Body of pancreas (tissue), 4 donors: Measurements from ENCODE around the gene EFCAB6. TPM values are rescaled to one million over a fixed set of nuclear protein-coding genes. Genes with fewer than 3 reads are reported as not detected.

ENCODE experiments used
- ATAC-seq: fragments of 150-250 bp; one replicate; pipeline ENCODE4 v1.9.1; 2016
- DNase-seq, 4 donors: peaks; one replicate each; pipeline ENCODE4 v3.0.0-alpha.2; 2019
- H3K27ac ChIP-seq, 4 donors: fragments of 200-600 bp; sonication (generic); 1 replicate in 3 of 4; 2 replicates in 1 of 4; pipeline versions ENCODE4 v1.5.1 to v1.6.1; 2016 to 2019; ENCODE audit warnings: mild to moderate bottlenecking in 1 of 4, mixed read lengths in 1 of 4, moderate library complexity in 1 of 4
- H3K27me3 ChIP-seq, 2 donors: fragments of 200-600 bp; sonication (generic); one replicate each; pipeline ENCODE4 v1.6.0; 2016; ENCODE audit warnings: mild to moderate bottlenecking in 1 of 2
- H3K36me3 ChIP-seq, 2 donors: fragments of 200-600 bp; sonication (generic); replicated peaks in 1 of 2; 2 replicates each; pipeline ENCODE4 v1.5.1; 2016; ENCODE audit warnings: low read depth in 2 of 2; ENCODE audit not compliant: insufficient read depth in 1 of 2
- H3K4me1 ChIP-seq: fragments of 200-600 bp; sonication (generic); one replicate; pipeline ENCODE4 v1.6.0; 2016
- H3K4me3 ChIP-seq, 2 donors: fragments of 200-600 bp; sonication (generic); 1 replicate in 1 of 2; 2 replicates in 1 of 2; pipeline ENCODE4 v1.5.1; 2016 to 2019
- H3K9me3 ChIP-seq, 3 donors: fragments of 200-600 bp; sonication (generic); 1 replicate in 2 of 3; 2 replicates in 1 of 3; pipeline ENCODE4 v1.5.1; 2016
- CTCF ChIP-seq, 7 experiments: fragments of 450-650 bp in 4 of 7; fragments of 200-600 bp in 3 of 7; sonication (generic) in 3 of 7; IDR thresholded peaks; one replicate each; pipeline ENCODE4 v1.5.1; 2016 to 2019; ENCODE audit warnings: antibody characterized with exemption in 7 of 7
- POLR2A ChIP-seq, 3 donors: fragments of 450-650 bp; IDR thresholded peaks; one replicate each; pipeline ENCODE4 v1.6.1; 2016; ENCODE audit warnings: antibody characterized with exemption in 3 of 3, mild to moderate bottlenecking in 2 of 3
- WGBS, 2 donors: methylation state at CpG; one replicate each; pipeline ENCODE4 v1.1.5; 2017; 5-methylcytosine and 5-hydroxymethylcytosine counted together
- intact Hi-C: fragments of 100-400 bp; cut with DNase I; formaldehyde crosslinking; loops from one replicate; pipeline ENCODE4 v1.15.1; 2023
- total RNA-seq, 2 donors: library from RNA; depleted of rRNA; stranded (reverse); fragments of >200 nt; gene quantifications; one replicate each; pipeline ENCODE4 v1.1.0, GENCODE V29; 2016

EFCAB6 gene
- total RNA-seq, 2 donors from 2014 or later: 4.0 to 4.4 TPM

GRCh38 chr22:43782448-43782847, 29.7 kb downstream of the EFCAB6 start:
- intact Hi-C loops: no loop called here
- TF ChIP-seq CTCF (IDR thresholded peaks at IDR 0.05) (no peak), POLR2A (IDR thresholded peaks at IDR 0.05) (no peak)
- ATAC-seq: no peak
- H3K4me3 ChIP-seq: no peak overlapping the region
- DNase-seq: no peak
- H3K36me3 ChIP-seq: no peaks in the 10 kb centered on the region
- WGBS, 2 donors: 76 to 83% methylated on average over 3 of the region's 3 CpGs
- no peaks in the 10 kb centered on the region for H3K9me3 ChIP-seq
- no peaks in the 10 kb centered on the region for H3K27me3 ChIP-seq
- no peaks in the 10 kb centered on the region for H3K4me1 ChIP-seq
- H3K27ac ChIP-seq: no peak overlapping the region

- Histone ChIP-seq H3K4me1 (no peaks in the 10 kb centered on the region), H3K4me3 (no peak overlapping the region), H3K27ac (no peak overlapping the region), H3K27me3 (no peaks in the 10 kb centered on the region), H3K36me3 (no peaks in the 10 kb centered on the region), H3K9me3 (no peaks in the 10 kb centered on the region)
- TF ChIP-seq CTCF (IDR thresholded peaks at IDR 0.05): no peak
- TF ChIP-seq POLR2A (IDR thresholded peaks at IDR 0.05): no peak
- WGBS, 2 donors: 70 to 72% methylated on average over 4 of the region's 4 CpGs
- ATAC-seq: no peak
- intact Hi-C loops: no loop called here
- DNase-seq: no peak
Measured at GRCh38 chr22:43777286-43777685, 34.8 kb downstream of the EFCAB6 start.

GRCh38 chr22:43776081-43776670, 35.9 kb downstream of the EFCAB6 start:
- TF ChIP-seq POLR2A (IDR thresholded peaks at IDR 0.05) (no peak), CTCF (IDR thresholded peaks at IDR 0.05) (no peak)
- no peak for DNase-seq
- Histone ChIP-seq H3K9me3 (no peaks in the 10 kb centered on the region), H3K27ac (no peak overlapping the region), H3K4me1 (no peaks in the 10 kb centered on the region), H3K27me3 (no peaks in the 10 kb centered on the region), H3K4me3 (no peak overlapping the region), H3K36me3 (no peaks in the 10 kb centered on the region)
- intact Hi-C loops: no loop called here
- ATAC-seq: no peak
- 78 to 83% methylated on average over 8 to 9 of the region's 9 CpGs for whole genome bisulfite sequencing, 2 donors

- TF ChIP-seq POLR2A (IDR thresholded peaks at IDR 0.05): no peak
- no peak for TF ChIP-seq CTCF (IDR thresholded peaks at IDR 0.05)
- Histone ChIP-seq H3K27me3 (no peaks in the 10 kb centered on the region), H3K4me3 (no peak overlapping the region), H3K36me3 (no peaks in the 10 kb centered on the region), H3K9me3 (no peaks in the 10 kb centered on the region), H3K4me1 (no peaks in the 10 kb centered on the region), H3K27ac (no peak overlapping the region)
- intact Hi-C loops: no loop called here
- DNase-seq: no peak
- no peak for ATAC-seq
- WGBS, 2 donors: 90 to 94% methylated on average over 10 to 19 of the region's 21 CpGs
Measured at GRCh38 chr22:43774318-43774915, 37.7 kb downstream of the EFCAB6 start.

- H3K4me1 ChIP-seq: no peaks in the 10 kb centered on the region
- H3K27ac ChIP-seq: no peak overlapping the region
- TF ChIP-seq POLR2A (IDR thresholded peaks at IDR 0.05): no peak
- TF ChIP-seq CTCF (IDR thresholded peaks at IDR 0.05): no peak
- ATAC-seq (no peak), DNase-seq (no peak)
- no peak overlapping the region for H3K4me3 ChIP-seq
- intact Hi-C loops: no loop called here
- WGBS, 2 donors: 86 to 88% methylated on average over 6 of the region's 6 CpGs
- no peaks in the 10 kb centered on the region for H3K36me3 ChIP-seq
- H3K27me3 ChIP-seq: no peaks in the 10 kb centered on the region
- H3K9me3 ChIP-seq: no peaks in the 10 kb centered on the region
Measured at GRCh38 chr22:43772831-43773230, 39.3 kb downstream of the EFCAB6 start.
